CD14-positive monocyte (primary cell): ENCODE data around the gene MSL2. TPM values are rescaled to one million over a fixed set of nuclear protein-coding genes. Genes with fewer than 3 reads are reported as not detected.
A peak's percentile ranks its signal among the peaks of the same experiment; 100 is the strongest.
"Not testable (repeated sequence)": the region's sequence is repeated elsewhere in the genome, so short reads cannot be mapped to it uniquely, and the experiment has no call there.

Source experiments
- DNase-seq, 3 donors: peaks; one replicate each; pipeline ENCODE4 v3.0.0-alpha.2; 2011 to 2022
- H2AFZ ChIP-seq: 2 replicates; pipeline ENCODE4 v1.6.0; 2012; ENCODE audit warnings: mild to moderate bottlenecking, low read depth, low read length, inconsistent platforms; ENCODE audit not compliant: insufficient read depth, poor library complexity, severe bottlenecking
- H3K27ac ChIP-seq, 2 donors: 1 replicate in 1 of 2; 2 replicates in 1 of 2; pipeline ENCODE4 v1.5.1; 2012 to 2013; ENCODE audit warnings: low read length in 2 of 2, control low read depth in 1 of 2, inconsistent platforms in 1 of 2, low read depth in 1 of 2, mild to moderate bottlenecking in 1 of 2
- H3K27me3 ChIP-seq, 2 donors: one replicate each; pipeline versions ENCODE4 v1.6.0 to v1.6.1; 2011 to 2013; ENCODE audit warnings: low read length in 2 of 2; ENCODE audit not compliant: control insufficient read depth in 2 of 2, insufficient read depth in 2 of 2
- H3K36me3 ChIP-seq, 2 donors: replicated peaks in 1 of 2; 1 replicate in 1 of 2; 2 replicates in 1 of 2; pipeline versions ENCODE4 v1.5.1 to v1.6.1; 2012 to 2013; ENCODE audit warnings: low read length in 2 of 2, control low read depth in 1 of 2, inconsistent platforms in 1 of 2, mild to moderate bottlenecking in 1 of 2; ENCODE audit not compliant: insufficient read depth in 2 of 2, control insufficient read depth in 1 of 2
- H3K4me1 ChIP-seq, 2 donors: 1 replicate in 1 of 2; 2 replicates in 1 of 2; pipeline versions ENCODE4 v1.5.1 to v1.6.1; 2012 to 2013; ENCODE audit warnings: low read length in 2 of 2, control low read depth in 1 of 2, inconsistent platforms in 1 of 2, mild to moderate bottlenecking in 1 of 2, moderate library complexity in 1 of 2; ENCODE audit not compliant: insufficient read depth in 2 of 2, control insufficient read depth in 1 of 2
- H3K4me2 ChIP-seq: replicated peaks from 2 replicates; pipeline ENCODE3; 2012; ENCODE audit warnings: low read length, moderate library complexity, mild to moderate bottlenecking; ENCODE audit not compliant: poor library complexity, severe bottlenecking; ENCODE audit errors: extremely low read depth
- H3K4me3 ChIP-seq, 3 experiments: fragments of 200-600 bp in 1 of 3; sonication (generic) in 1 of 3; replicated peaks in 1 of 3; 1 replicate in 2 of 3; 2 replicates in 1 of 3; pipeline ENCODE4 v1.5.1; 2011 to 2013; ENCODE audit warnings: low read length in 3 of 3, mild to moderate bottlenecking in 3 of 3, control low read depth in 2 of 3, low read depth in 2 of 3, inconsistent platforms in 1 of 3, moderate library complexity in 1 of 3
- H3K79me2 ChIP-seq: 2 replicates; pipeline ENCODE4 v1.6.0; 2012; ENCODE audit warnings: mild to moderate bottlenecking, control low read depth, inconsistent platforms, low read length, moderate library complexity; ENCODE audit not compliant: insufficient read depth
- H3K9ac ChIP-seq: 2 replicates; pipeline ENCODE4 v1.6.0; 2017; ENCODE audit warnings: low read length, mild to moderate bottlenecking; ENCODE audit not compliant: insufficient read depth, poor library complexity, severe bottlenecking
- H3K9me3 ChIP-seq, 2 donors: replicated peaks in 1 of 2; 1 replicate in 1 of 2; 2 replicates in 1 of 2; pipeline versions ENCODE4 v1.5.1 to v1.6.1; 2012 to 2013; ENCODE audit warnings: low read length in 2 of 2, control low read depth in 1 of 2; ENCODE audit not compliant: control insufficient read depth in 1 of 2, insufficient read depth in 1 of 2
- H4K20me1 ChIP-seq: 2 replicates; pipeline ENCODE4 v1.6.0; 2012; ENCODE audit warnings: mild to moderate bottlenecking, low read length, control low read depth, moderate library complexity; ENCODE audit not compliant: insufficient read depth
- H3K27ac Mint-ChIP-seq, 7 donors: one replicate each; pipeline ENCODE4 v1.8.0; 2020; ENCODE audit warnings: mild to moderate bottlenecking in 7 of 7, mixed read lengths in 7 of 7, moderate library complexity in 6 of 7, inconsistent platforms in 2 of 7
- H3K27me3 Mint-ChIP-seq, 3 donors: one replicate each; pipeline ENCODE4 v1.8.0; 2021 to 2022; ENCODE audit warnings: low read depth in 3 of 3, mild to moderate bottlenecking in 3 of 3, mixed read lengths in 3 of 3, moderate library complexity in 3 of 3, inconsistent platforms in 1 of 3
- H3K36me3 Mint-ChIP-seq, 2 donors: one replicate each; pipeline ENCODE4 v1.8.0; 2020; ENCODE audit warnings: mixed read lengths in 2 of 2, inconsistent platforms in 1 of 2, mild to moderate bottlenecking in 1 of 2
- H3K4me1 Mint-ChIP-seq: one replicate; pipeline ENCODE4 v1.8.0; 2020; ENCODE audit warnings: mild to moderate bottlenecking, mixed read lengths
- H3K4me3 Mint-ChIP-seq, 2 donors: one replicate each; pipeline ENCODE4 v1.8.0; 2020; ENCODE audit warnings: mild to moderate bottlenecking in 2 of 2, mixed read lengths in 2 of 2, moderate library complexity in 1 of 2
- H3K9me3 Mint-ChIP-seq, 7 donors: one replicate each; pipeline ENCODE4 v1.8.0; 2020 to 2022; ENCODE audit warnings: mixed read lengths in 7 of 7, mild to moderate bottlenecking in 6 of 7, moderate library complexity in 6 of 7, inconsistent platforms in 2 of 7
- CTCF ChIP-seq: fragments of 200-600 bp; IDR thresholded peaks from one replicate; pipeline ENCODE4 v1.8.0; 2022; ENCODE audit warnings: antibody characterized with exemption, mild to moderate bottlenecking
- WGBS: methylation state at CpG from one replicate; pipeline ENCODE4 v1.1.5; 2013; ENCODE audit warnings: missing lambda C conversion rate; ENCODE audit not compliant: insufficient coverage; 5-methylcytosine and 5-hydroxymethylcytosine counted together
- intact Hi-C, 2 donors: fragments of 100-400 bp; cut with micrococcal nuclease; formaldehyde crosslinking; loops; one replicate each; pipeline versions ENCODE4 v1.15.0 to v1.15.1; 2023
- polyA plus RNA-seq, 3 donors: library from polyadenylated mRNA; depleted of rRNA in 1 of 3; unstranded in 2 of 3; stranded (reverse) in 1 of 3; fragments of 300-500 nt in 2 of 3; fragments of >200 nt in 1 of 3; fragmentation: Illumina TruSeq in 2 of 3; gene quantifications; 1 replicate in 2 of 3; 2 replicates in 1 of 3; pipeline ENCODE4 v1.2.3, GENCODE V29; 2012 to 2021

Gene MSL2
- polyA plus RNA-seq, 3 donors: 13.3 to 25.5 (median 15.9) TPM

DNA sequence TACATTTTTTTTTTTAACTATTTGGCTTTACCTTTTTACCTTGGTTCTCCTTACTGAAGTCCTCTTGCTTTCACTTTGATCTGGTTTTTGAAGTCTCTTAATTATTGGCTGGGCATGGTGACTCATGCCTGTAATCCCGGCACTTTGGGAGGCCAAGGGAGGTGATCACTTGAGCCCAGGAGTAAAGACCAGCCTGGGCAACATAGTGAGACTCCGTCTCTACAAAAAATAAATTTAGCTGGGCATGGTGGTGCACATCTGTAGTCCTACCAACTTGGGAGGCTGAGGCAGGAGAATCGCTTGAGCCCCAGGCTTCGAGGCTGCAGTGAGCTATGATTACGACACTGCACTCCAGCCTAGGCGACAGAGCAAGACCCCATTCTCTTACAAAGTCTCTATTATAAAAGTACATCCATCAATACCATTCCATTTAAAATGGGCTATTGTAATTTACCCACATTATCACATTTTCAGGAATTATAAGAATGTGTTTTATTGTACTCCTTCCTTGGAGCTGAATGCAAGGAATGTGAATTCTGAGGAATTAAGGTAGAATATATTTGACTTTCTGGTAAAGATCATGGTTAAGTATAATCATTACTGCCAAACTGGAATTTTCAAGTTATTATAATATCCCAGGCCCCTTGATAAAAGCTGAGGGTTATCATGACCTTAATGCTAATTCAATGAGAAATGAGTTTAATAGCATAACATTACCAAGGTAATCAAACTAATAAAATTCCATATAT lies 49.0 kb downstream of the MSL2 start:
- no peak overlapping the region for H3K27ac ChIP-seq
- DNase-seq: no peak
- H3K27ac Mint-ChIP-seq: peak overlapping the region in 1 of 7 donors; percentile 8
- no peak overlapping the region for H3K4me2 ChIP-seq
- H3K9ac ChIP-seq: no peak overlapping the region
- H3K4me1 ChIP-seq: no peaks in the 10 kb centered on the region
- no peaks in the 10 kb centered on the region for H3K27me3 ChIP-seq
- H2AFZ ChIP-seq: no peak overlapping the region
- no peak overlapping the region for H3K4me3 Mint-ChIP-seq
- peaks cover 54% of the 10 kb centered on the region for H3K79me2 ChIP-seq
- no peak overlapping the region for H3K4me3 ChIP-seq
- TF ChIP-seq CTCF: no peak
- H4K20me1 ChIP-seq: peaks cover 71% of the 10 kb centered on the region
- H3K27me3 Mint-ChIP-seq: no peaks in the 10 kb centered on the region
- 94% methylated on average over 4 of the region's 6 CpGs for WGBS
- H3K36me3 ChIP-seq: peaks cover 31 to 36% of the 10 kb centered on the region in 2 donors
- intact Hi-C loops: no loop called here
- H3K9me3 ChIP-seq: no peaks in the 10 kb centered on the region
- peaks cover 0 to 2% (median 0%) of the 10 kb centered on the region in 7 donors for H3K9me3 Mint-ChIP-seq
- H3K4me1 Mint-ChIP-seq: no peaks in the 10 kb centered on the region
- peaks cover 29 to 33% of the 10 kb centered on the region in 2 donors for H3K36me3 Mint-ChIP-seq

DNA sequence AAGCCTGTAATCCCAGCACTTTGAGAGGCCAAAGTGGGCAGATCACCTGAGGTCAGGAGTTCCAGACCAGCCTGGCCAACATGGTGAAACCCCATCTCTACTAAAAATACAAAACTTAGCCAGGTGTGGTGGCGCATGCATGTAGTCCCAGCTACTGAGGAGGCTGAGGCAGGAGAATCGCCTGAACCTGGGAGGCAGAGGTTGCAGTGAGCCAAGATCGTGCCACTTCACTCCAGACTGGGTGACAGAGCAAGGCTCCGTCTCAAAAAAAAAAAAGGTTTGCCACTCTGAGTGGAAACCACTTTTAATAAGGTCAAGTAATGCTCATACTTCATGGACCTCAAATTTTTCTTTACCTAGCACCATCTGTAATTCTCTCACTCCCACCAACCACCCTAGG lies 51.7 kb downstream of the MSL2 start:
- H3K27ac ChIP-seq, H3K27ac Mint-ChIP-seq, H3K9ac ChIP-seq, H3K4me2 ChIP-seq, H2AFZ ChIP-seq, H3K27me3 Mint-ChIP-seq, H3K9me3 Mint-ChIP-seq, H3K4me3 Mint-ChIP-seq, H3K4me3 ChIP-seq, intact Hi-C loops, H3K4me1 ChIP-seq, H3K4me1 Mint-ChIP-seq, DNase-seq, H3K9me3 ChIP-seq, H3K27me3 ChIP-seq: not testable (repeated sequence)
- WGBS: no CpG with 5 or more reads among the region's 4 CpGs
- H4K20me1 ChIP-seq: peaks cover 50% of the 10 kb centered on the region
- H3K36me3 ChIP-seq: peaks cover 9 to 11% of the 10 kb centered on the region in 2 donors
- H3K79me2 ChIP-seq: peaks cover 26% of the 10 kb centered on the region
- peaks cover 9 to 12% of the 10 kb centered on the region in 2 donors for H3K36me3 Mint-ChIP-seq
